Lower leg skin (tissue), 4 donors: ENCODE data around the gene CD79A. TPM values are rescaled to one million over a fixed set of nuclear protein-coding genes. Genes with fewer than 3 reads are reported as not detected.

Experiments used
- DNase-seq, 2 donors: peaks; one replicate each; pipeline ENCODE4 v3.0.0-alpha.2; 2019; ENCODE audit warnings: low spot score in 2 of 2
- H3K4me3 ChIP-seq: fragments of 200-600 bp; sonication (generic); 2 replicates; pipeline ENCODE4 v1.5.1; 2017; ENCODE audit warnings: mild to moderate bottlenecking, low read depth; ENCODE audit not compliant: poor library complexity, severe bottlenecking
- CTCF ChIP-seq, 3 donors: fragments of 450-650 bp; IDR thresholded peaks; one replicate each; pipeline ENCODE4 v1.5.1; 2016; ENCODE audit warnings: antibody characterized with exemption in 3 of 3, mild to moderate bottlenecking in 3 of 3, moderate library complexity in 2 of 3
- POLR2A ChIP-seq, 2 donors: fragments of 450-650 bp; IDR thresholded peaks; one replicate each; pipeline ENCODE4 v1.6.1; 2016 to 2017; ENCODE audit warnings: antibody characterized with exemption in 2 of 2, mild to moderate bottlenecking in 1 of 2, moderate library complexity in 1 of 2
- WGBS, 2 donors: methylation state at CpG; one replicate each; pipeline ENCODE4 v1.1.5; 2018; 5-methylcytosine and 5-hydroxymethylcytosine counted together
- intact Hi-C: fragments of 100-400 bp; cut with DNase I; formaldehyde crosslinking; loops from one replicate; pipeline ENCODE4 v1.15.0; 2023; ENCODE audit warnings: low total_unique reads
- total RNA-seq, 4 donors: library from RNA; depleted of rRNA; stranded (reverse); fragments of >200 nt; gene quantifications; one replicate each; pipeline ENCODE4 v1.1.0, GENCODE V29; 2016

The CD79A gene
- total RNA-seq, 4 donors from 2014 or later = 0.81 TPM; not detected in 3

- H3K4me3 ChIP-seq = no peak overlapping the region
- TF ChIP-seq CTCF (IDR thresholded peaks at IDR 0.05) = no peak
- WGBS, 2 donors = 87 to 91% methylated on average over 23 to 24 of the region's 24 CpGs
- no peak for DNase-seq
- intact Hi-C loops = no loop called here
These were observed 28.4 kb downstream of the CD79A start for GRCh38 chr19:41905273-41906002.

- no peak for TF ChIP-seq POLR2A (IDR thresholded peaks at IDR 0.05)
- 74 to 82% methylated on average over 9 of the region's 9 CpGs for WGBS, 2 donors
- DNase-seq = no peak
- intact Hi-C loops = no loop called here
- no peak overlapping the region for H3K4me3 ChIP-seq
These were observed 29.2 kb downstream of the CD79A start for GRCh38 chr19:41906271-41906670.

GRCh38 chr19:41906916-41907680, 30.0 kb downstream of the CD79A start:
- H3K4me3 ChIP-seq = no peak overlapping the region
- no peak for TF ChIP-seq POLR2A (IDR thresholded peaks at IDR 0.05)
- intact Hi-C loops = no loop called here
- DNase-seq = no peak
- 71 to 72% methylated on average over 21 of the region's 21 CpGs for WGBS, 2 donors

GRCh38 chr19:41907994-41908615, 31.0 kb downstream of the CD79A start:
- no peak for TF ChIP-seq POLR2A (IDR thresholded peaks at IDR 0.05)
- TF ChIP-seq CTCF (IDR thresholded peaks at IDR 0.05) = no peak
- no peak overlapping the region for H3K4me3 ChIP-seq
- DNase-seq = no peak
- WGBS, 2 donors = 72 to 83% methylated on average over 14 to 24 of the region's 25 CpGs
- intact Hi-C loops = no loop called here

- no peak overlapping the region for H3K4me3 ChIP-seq
- no peak for DNase-seq
- WGBS, 2 donors = 77 to 82% methylated on average over 11 of the region's 11 CpGs
- intact Hi-C loops = no loop called here
- no peak for TF ChIP-seq POLR2A (IDR thresholded peaks at IDR 0.05)
- no peak for TF ChIP-seq CTCF (IDR thresholded peaks at IDR 0.05)
These were observed 31.8 kb downstream of the CD79A start for GRCh38 chr19:41908724-41909464.

GRCh38 chr19:41909706-41910105, 32.6 kb downstream of the CD79A start:
- TF ChIP-seq POLR2A (IDR thresholded peaks at IDR 0.05) (no peak), CTCF (IDR thresholded peaks at IDR 0.05) (no peak)
- intact Hi-C loops = no loop called here
- H3K4me3 ChIP-seq = no peak overlapping the region
- 36 to 54% methylated on average over 12 to 13 of the region's 13 CpGs for WGBS, 2 donors
- DNase-seq = no peak
